B cell (primary cell): ENCODE results near the gene MAN2B1.
"Not testable (repeated sequence)": the region's sequence is repeated elsewhere in the genome, so short reads cannot be mapped to it uniquely, and the experiment has no call there.

ENCODE experiments used
- CTCF ChIP-seq: fragments of 200-600 bp; IDR thresholded peaks from one replicate; pipeline ENCODE4 v1.8.0; 2022; ENCODE audit warnings: antibody characterized with exemption, mild to moderate bottlenecking
- EZH2 ChIP-seq: IDR thresholded peaks from 2 replicates; pipeline ENCODE4 v1.6.1; 2012; ENCODE audit warnings: borderline replicate concordance, low read depth, mild to moderate bottlenecking, moderate library complexity, low read length; ENCODE audit not compliant: insufficient read depth, poor library complexity, severe bottlenecking

GRCh38 chr19:12678039-12678438 lies 11.5 kb upstream of the MAN2B1 start:
- not testable (repeated sequence) for TF ChIP-seq CTCF, EZH2
